Duodenal mucosa (tissue), 2 donors: ENCODE measurements around the gene FRMD7.
"Not testable (repeated sequence)": the region's sequence is repeated elsewhere in the genome, so short reads cannot be mapped to it uniquely, and the experiment has no call there.

ENCODE experiments used
- H3K27ac ChIP-seq: one replicate; pipeline ENCODE4 v1.7.0; 2013; ENCODE audit warnings: low read depth, low read length
- H3K27me3 ChIP-seq, 2 donors: one replicate each; pipeline ENCODE4 v1.7.0; 2013; ENCODE audit warnings: low read length in 2 of 2, control low read depth in 1 of 2; ENCODE audit not compliant: insufficient read depth in 2 of 2, control insufficient read depth in 1 of 2
- H3K36me3 ChIP-seq, 2 donors: one replicate each; pipeline ENCODE4 v1.7.0; 2013; ENCODE audit warnings: low read length in 2 of 2, control low read depth in 1 of 2; ENCODE audit not compliant: insufficient read depth in 2 of 2, control insufficient read depth in 1 of 2
- H3K4me1 ChIP-seq, 2 donors: one replicate each; pipeline ENCODE4 v1.7.0; 2013; ENCODE audit warnings: low read length in 2 of 2, control low read depth in 1 of 2; ENCODE audit not compliant: insufficient read depth in 2 of 2, control insufficient read depth in 1 of 2
- H3K4me3 ChIP-seq, 2 donors: one replicate each; pipeline ENCODE4 v1.7.0; 2013; ENCODE audit warnings: low read length in 2 of 2, low read depth in 1 of 2
- H3K9ac ChIP-seq, 2 donors: one replicate each; pipeline ENCODE4 v1.7.0; 2013; ENCODE audit warnings: low read length in 2 of 2, low read depth in 1 of 2
- H3K9me3 ChIP-seq, 2 donors: one replicate each; pipeline ENCODE4 v1.7.0; 2013; ENCODE audit warnings: low read length in 2 of 2, control low read depth in 1 of 2; ENCODE audit not compliant: control insufficient read depth in 1 of 2

The FRMD7 gene

DNA sequence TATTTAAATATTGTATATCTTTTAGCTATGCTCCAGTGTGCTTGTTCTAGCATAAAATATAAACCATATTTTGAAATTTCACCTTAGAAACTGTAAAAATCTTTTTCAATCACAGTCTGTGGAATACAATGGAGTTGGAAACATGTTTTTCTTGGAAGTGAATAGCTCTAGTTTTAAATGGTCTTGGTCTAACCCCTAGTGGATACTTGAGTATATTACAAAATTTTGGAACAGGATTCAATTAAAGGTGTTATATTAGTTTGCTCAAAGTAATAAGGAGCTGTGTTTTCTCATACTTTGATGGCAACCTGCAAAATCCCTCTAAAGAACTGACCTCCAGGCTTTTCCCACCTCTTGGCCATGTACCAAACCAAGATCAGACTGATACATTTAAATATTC, 56.6 kb downstream of the FRMD7 start:
- no peak overlapping the region for H3K9ac ChIP-seq
- no peaks in the 10 kb centered on the region for H3K9me3 ChIP-seq
- H3K36me3 ChIP-seq, result peaks cover 3 to 5% of the 10 kb centered on the region in 2 donors
- H3K4me1 ChIP-seq, result no peaks in the 10 kb centered on the region
- H3K27me3 ChIP-seq, result no peaks in the 10 kb centered on the region
- no peak overlapping the region for H3K27ac ChIP-seq
- H3K4me3 ChIP-seq, result no peak overlapping the region

DNA sequence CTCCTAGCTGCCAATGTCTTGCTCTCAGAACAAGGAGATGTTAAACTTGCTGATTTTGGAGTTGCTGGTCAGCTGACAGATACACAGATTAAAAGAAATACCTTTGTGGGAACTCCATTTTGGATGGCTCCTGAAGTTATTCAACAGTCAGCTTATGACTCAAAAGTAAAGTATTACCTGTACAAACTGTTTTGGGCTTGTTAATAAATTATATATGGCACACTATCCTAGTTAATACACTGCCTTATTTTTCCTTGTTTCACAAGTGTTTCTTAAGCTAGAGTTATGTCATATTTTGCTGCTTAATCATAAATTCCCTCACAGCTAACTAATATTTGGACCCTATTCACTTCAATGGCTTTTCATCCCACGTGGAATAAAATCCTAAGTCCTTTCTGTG, 59.4 kb downstream of the FRMD7 start:
- H3K27me3 ChIP-seq, result no peaks in the 10 kb centered on the region
- H3K9ac ChIP-seq, result no peak overlapping the region
- H3K9me3 ChIP-seq, result no peaks in the 10 kb centered on the region
- H3K36me3 ChIP-seq, result peaks cover 3 to 5% of the 10 kb centered on the region in 2 donors
- no peak overlapping the region for H3K27ac ChIP-seq
- no peaks in the 10 kb centered on the region for H3K4me1 ChIP-seq
- no peak overlapping the region for H3K4me3 ChIP-seq

DNA sequence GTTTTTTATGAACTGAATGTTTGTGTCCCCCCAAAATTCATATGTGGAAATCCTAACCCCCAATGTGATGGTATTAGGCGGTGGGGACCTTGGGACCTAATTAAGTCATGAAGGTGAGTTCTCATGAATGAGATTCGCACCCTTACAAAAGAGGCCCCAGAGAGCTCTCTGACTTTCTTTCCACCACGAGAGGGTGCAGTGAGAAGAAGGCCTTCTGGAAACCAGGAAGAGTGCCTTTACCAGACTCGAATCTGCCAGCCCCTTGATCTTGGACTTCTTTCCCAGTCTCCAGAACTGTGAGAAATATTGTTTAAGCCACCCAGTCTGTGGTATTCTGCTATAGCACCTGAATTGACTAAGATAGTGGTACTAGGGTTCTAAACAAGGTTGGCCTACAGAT, 64.0 kb downstream of the FRMD7 start:
- H3K27me3 ChIP-seq, result no peaks in the 10 kb centered on the region
- H3K36me3 ChIP-seq, result peaks cover 0 to 3% of the 10 kb centered on the region in 2 donors
- no peak overlapping the region for H3K9ac ChIP-seq

DNA sequence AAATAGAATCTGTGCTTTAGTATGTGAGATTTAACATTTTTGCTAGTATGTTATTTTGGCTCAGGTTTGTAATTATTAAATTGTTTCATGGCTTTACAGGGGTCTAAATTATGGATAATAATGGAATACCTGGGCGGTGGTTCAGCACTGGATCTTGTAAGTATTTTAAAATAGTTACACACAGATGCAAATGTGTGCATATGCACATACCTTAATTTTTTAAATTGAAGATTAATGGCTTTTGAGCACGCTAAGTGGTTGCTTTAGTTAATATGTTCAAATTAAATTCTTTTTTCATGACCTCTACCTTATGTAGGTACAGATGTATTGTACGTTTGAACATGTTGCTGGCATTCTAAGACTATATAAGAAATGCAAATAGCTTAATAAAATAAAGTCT, 64.5 kb downstream of the FRMD7 start:
- Histone ChIP-seq H3K4me1 (no peaks in the 10 kb centered on the region), H3K36me3 (no peaks in the 10 kb centered on the region), H3K27me3 (no peaks in the 10 kb centered on the region), H3K9me3 (no peaks in the 10 kb centered on the region), H3K4me3 (no peak overlapping the region), H3K9ac (no peak overlapping the region), H3K27ac (no peak overlapping the region)

More for the DNA sequence above, 64.0 kb downstream of the FRMD7 start:
- Histone ChIP-seq H3K9me3 (no peaks in the 10 kb centered on the region), H3K4me1 (no peaks in the 10 kb centered on the region), H3K27ac (no peak overlapping the region), H3K4me3 (no peak overlapping the region)

DNA sequence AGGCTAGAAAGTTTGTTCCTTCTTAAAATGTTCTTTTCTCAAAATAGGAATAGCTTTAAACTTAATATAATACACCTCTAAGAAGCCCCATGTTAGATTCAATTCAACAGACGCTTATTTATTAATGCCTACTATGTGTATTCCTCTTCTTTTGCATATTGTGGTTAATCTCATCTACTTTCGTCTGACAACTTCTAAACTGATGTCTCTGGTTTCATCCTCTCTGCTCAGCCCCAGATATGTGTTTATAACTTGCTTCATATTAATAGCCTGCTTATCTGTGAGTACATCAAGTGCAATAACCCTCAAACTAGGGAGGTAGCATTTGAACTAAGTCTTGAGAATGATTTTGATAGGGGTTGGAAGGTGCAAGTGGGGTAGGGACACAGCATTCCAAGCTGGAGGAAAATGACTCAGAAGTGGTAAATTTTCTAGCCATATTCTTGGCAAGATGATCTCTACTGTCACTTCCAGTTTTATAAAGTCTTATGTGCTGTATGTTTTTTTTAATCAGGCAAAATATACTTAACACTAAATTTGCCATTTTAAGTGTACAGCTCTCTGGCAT, 67.8 kb downstream of the FRMD7 start:
- Histone ChIP-seq H3K9me3 (no peaks in the 10 kb centered on the region), H3K4me1 (no peaks in the 10 kb centered on the region), H3K4me3 (no peak overlapping the region), H3K27me3 (no peaks in the 10 kb centered on the region), H3K36me3 (no peaks in the 10 kb centered on the region), H3K27ac (no peak overlapping the region), H3K9ac (no peak overlapping the region)

DNA sequence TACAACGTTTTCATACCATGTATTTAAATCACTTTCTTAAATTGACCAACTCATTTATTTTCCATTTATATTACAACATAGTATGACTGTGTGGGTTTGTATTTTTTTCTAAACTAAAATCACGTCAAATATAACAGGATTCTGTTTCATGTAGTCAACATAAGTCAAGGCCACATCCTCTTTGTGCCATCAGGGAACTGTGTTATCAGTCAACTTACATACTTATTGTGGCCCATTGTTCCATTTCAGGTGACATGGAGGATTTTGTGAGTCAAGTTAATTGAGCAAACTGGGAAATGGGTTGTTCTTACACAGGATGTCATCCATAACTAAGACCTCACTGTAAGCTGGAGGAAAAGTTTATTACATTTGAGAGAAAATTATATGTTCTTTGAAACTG, 68.8 kb downstream of the FRMD7 start:
- no peak overlapping the region for H3K9ac ChIP-seq
- no peaks in the 10 kb centered on the region for H3K27me3 ChIP-seq
- no peaks in the 10 kb centered on the region for H3K9me3 ChIP-seq
- no peak overlapping the region for H3K27ac ChIP-seq
- H3K36me3 ChIP-seq, result no peaks in the 10 kb centered on the region
- no peak overlapping the region for H3K4me3 ChIP-seq
- no peaks in the 10 kb centered on the region for H3K4me1 ChIP-seq

DNA sequence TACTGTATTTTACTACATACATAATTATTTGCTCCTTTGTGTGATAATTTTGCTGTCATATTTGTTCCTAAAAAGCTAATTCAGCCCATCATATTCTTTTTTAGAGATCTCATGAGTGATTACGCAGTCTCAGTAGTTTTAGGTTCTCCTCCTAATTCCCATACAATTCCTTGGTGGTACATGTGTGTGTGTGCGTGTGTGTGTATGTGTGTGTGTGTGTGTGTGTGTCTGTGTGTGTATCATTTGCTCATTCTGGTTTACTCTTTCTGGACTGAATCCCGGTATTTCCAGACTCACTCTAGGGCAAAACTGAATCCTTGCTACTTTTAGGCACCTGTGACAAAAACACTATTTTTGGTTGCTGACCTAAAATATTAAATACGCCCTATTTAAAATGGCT, 69.8 kb downstream of the FRMD7 start:
- Histone ChIP-seq H3K27ac (no peak overlapping the region), H3K27me3 (no peaks in the 10 kb centered on the region), H3K4me3 (no peak overlapping the region), H3K9me3 (no peaks in the 10 kb centered on the region), H3K4me1 (no peaks in the 10 kb centered on the region), H3K36me3 (no peaks in the 10 kb centered on the region), H3K9ac (no peak overlapping the region)

DNA sequence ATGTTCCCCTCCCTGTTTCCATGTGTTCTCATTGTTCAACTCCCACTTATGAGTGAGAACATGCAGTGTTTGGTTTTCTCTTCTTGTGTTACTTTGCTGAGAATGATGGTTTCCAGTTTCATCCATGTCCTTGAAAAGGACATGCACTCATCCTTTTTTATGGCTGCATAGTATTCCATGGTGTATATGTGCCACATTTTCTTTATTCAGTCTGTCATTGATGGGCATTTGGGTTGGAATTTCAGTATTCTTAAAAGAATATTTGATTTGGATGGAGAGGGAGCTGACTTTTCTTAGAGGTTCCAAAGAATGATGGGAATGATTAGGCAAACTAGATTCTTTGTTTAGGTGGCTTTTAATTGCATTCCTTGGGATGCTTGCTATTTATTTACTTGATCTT, 76.0 kb downstream of the FRMD7 start:
- not testable (repeated sequence) for H3K9me3 ChIP-seq, H3K9ac ChIP-seq, H3K4me3 ChIP-seq, H3K27me3 ChIP-seq, H3K4me1 ChIP-seq, H3K36me3 ChIP-seq, H3K27ac ChIP-seq

DNA sequence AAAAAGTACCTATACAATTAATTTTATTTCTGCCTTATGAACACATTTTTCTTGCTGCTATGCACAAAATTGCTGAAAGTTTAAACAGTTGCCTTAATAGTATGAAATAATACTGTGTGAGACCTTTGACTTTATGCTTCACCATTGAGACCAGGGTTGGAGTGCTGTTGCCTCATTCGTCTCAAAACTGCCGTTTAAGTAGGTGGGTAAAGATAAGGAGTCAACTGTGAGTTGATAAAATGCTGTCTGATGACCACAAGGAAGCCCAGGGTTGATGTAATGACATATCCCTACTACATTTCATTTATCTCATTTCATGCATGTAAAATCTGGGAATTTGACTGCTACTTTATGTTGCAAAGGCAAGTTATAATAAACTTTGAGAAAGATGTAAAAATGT, 81.3 kb downstream of the FRMD7 start:
- Histone ChIP-seq H3K27ac (no peak overlapping the region), H3K4me3 (no peak overlapping the region), H3K9ac (no peak overlapping the region), H3K4me1 (no peaks in the 10 kb centered on the region), H3K36me3 (no peaks in the 10 kb centered on the region), H3K9me3 (no peaks in the 10 kb centered on the region), H3K27me3 (no peaks in the 10 kb centered on the region)

DNA sequence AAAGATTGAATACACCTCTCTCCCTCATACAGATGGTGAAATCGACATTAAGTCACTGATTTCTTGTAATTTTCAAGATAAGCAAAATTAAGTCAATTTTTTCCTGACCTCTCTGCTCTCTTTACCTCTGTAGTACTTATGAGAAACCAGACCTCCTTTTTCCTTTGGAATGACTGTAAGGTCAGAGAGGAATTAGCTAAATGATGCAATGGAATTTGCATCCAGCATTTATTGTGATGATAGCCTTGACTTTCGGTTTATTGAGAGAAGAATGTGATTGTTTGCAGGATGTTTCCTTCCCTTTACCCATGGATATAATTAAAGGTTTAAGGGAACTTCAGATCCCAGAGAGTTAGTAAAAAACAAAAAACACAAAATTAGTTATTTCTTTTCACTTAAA, 82.4 kb downstream of the FRMD7 start:
- H3K4me3 ChIP-seq, result no peak overlapping the region
- H3K9ac ChIP-seq, result no peak overlapping the region
- no peaks in the 10 kb centered on the region for H3K4me1 ChIP-seq
- no peak overlapping the region for H3K27ac ChIP-seq
- H3K27me3 ChIP-seq, result no peaks in the 10 kb centered on the region
- no peaks in the 10 kb centered on the region for H3K36me3 ChIP-seq
- no peaks in the 10 kb centered on the region for H3K9me3 ChIP-seq

DNA sequence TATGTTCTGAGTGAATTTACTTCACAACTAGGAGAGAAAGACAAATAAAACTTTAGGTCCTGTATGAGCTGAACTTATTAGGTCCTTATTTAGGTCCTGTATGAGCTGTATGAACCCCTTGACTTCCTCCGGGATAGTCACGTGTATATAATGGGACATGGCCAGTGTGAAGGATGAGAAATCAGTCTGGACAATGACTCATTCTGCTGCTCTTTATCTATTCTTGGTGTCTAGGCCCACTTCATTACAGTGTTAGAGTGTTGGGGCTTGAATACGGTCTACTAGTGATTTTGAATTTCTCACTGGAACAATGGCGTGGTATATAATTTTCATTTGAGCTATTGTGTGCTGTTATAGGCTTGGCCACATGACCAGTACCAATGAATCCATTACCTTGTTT, 82.9 kb downstream of the FRMD7 start:
- H3K9ac ChIP-seq, result no peak overlapping the region
- no peaks in the 10 kb centered on the region for H3K27me3 ChIP-seq
- no peak overlapping the region for H3K4me3 ChIP-seq
- H3K9me3 ChIP-seq, result no peaks in the 10 kb centered on the region
- no peaks in the 10 kb centered on the region for H3K36me3 ChIP-seq
- H3K4me1 ChIP-seq, result no peaks in the 10 kb centered on the region
- H3K27ac ChIP-seq, result no peak overlapping the region
